ENCODE data around the gene TCF12.

DNA sequence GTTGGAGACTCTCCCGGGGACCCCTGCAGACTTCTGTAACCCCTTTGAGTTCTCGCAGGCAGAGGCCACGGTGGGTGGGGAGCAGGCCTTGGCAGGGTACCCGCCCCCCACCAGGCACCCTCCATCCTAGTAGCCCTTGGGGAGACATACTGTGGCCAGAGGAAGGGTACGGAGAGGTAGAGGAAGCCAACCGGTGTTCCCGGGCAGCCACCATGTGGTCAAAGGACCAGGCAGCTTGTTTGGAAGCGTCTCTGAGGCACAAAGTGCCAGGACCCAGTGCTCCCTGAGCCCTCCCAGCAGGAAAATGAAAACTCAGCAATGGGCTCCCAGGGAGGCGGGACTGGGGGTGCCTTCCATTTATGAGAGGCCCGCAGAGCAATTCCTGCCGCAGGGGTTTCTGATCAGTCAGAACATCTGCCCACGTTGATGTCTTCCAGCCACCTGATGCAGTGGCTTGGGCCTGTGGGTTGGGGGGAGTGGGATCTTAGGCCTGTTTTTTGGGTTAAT lies 404.9 kb downstream of the TCF12 start:
- TF ChIP-seq, protein P1, sequence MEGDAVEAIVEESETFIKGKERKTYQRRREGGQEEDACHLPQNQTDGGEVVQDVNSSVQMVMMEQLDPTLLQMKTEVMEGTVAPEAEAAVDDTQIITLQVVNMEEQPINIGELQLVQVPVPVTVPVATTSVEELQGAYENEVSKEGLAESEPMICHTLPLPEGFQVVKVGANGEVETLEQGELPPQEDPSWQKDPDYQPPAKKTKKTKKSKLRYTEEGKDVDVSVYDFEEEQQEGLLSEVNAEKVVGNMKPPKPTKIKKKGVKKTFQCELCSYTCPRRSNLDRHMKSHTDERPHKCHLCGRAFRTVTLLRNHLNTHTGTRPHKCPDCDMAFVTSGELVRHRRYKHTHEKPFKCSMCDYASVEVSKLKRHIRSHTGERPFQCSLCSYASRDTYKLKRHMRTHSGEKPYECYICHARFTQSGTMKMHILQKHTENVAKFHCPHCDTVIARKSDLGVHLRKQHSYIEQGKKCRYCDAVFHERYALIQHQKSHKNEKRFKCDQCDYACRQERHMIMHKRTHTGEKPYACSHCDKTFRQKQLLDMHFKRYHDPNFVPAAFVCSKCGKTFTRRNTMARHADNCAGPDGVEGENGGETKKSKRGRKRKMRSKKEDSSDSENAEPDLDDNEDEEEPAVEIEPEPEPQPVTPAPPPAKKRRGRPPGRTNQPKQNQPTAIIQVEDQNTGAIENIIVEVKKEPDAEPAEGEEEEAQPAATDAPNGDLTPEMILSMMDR (optimal IDR thresholded peaks at IDR 0.05 in 1 of 3, IDR thresholded peaks at IDR 0.05 in 1 of 3, conservative IDR thresholded peaks at IDR 0.05 in 1 of 3; ENCODE audit: extremely low read depth in 1 of 3, insufficient read depth in 2 of 3, low read length in 3 of 3) = no peak
- no peak for TF ChIP-seq EZH2 (IDR thresholded peaks at IDR 0.05; ENCODE audit: low read length)

Measured in keratinocyte (primary cell).